ENCODE data around the gene UMODL1. TPM values are rescaled to one million over a fixed set of nuclear protein-coding genes. Genes with fewer than 3 reads are reported as not detected.

The UMODL1 gene
- total RNA-seq, 1 experiment from 2014 or later: 0.20 TPM

- Histone ChIP-seq H3K36me3 (ENCODE audit: control insufficient read depth, insufficient read depth, low read length) (no peaks in the 10 kb centered on the region), H3K4me1 (peaks cover 10% of the 10 kb centered on the region), H3K9me3 (no peaks in the 10 kb centered on the region), H3K4me3 (ENCODE audit: low read depth, low read length) (no peak overlapping the region), H3K27me3 (replicated peaks; ENCODE audit: control insufficient read depth, insufficient read depth, low read length) (no peaks in the 10 kb centered on the region)
- CTCF ChIA-PET: interaction anchor here (1.1 kb wide), 1 partner anchor 35 kb away, joined by 5 read pairs; no protein-coding TSS in a partner anchor
- POLR2A ChIA-PET: no interaction called here
- no peaks in the 10 kb centered on the region for H3K36me3 Mint-ChIP-seq (ENCODE audit: insufficient read depth, unreplicated experiment)
- H3K4me3 Mint-ChIP-seq (ENCODE audit: unreplicated experiment): no peak overlapping the region
- no peak overlapping the region for H3K27ac Mint-ChIP-seq (ENCODE audit: unreplicated experiment)
- no peaks in the 10 kb centered on the region for H3K9me3 Mint-ChIP-seq (ENCODE audit: unreplicated experiment)
- peaks cover 3% of the 10 kb centered on the region for H3K4me1 Mint-ChIP-seq (ENCODE audit: low read depth, unreplicated experiment)
- H3K27me3 Mint-ChIP-seq (ENCODE audit: insufficient read depth, unreplicated experiment): no peaks in the 10 kb centered on the region
- no TSS peak for BruUV-seq (replicated peaks)
- intact Hi-C loops (cut with micrococcal nuclease; ENCODE audit: unreplicated experiment): no loop called here
- DNase-seq: no peak
- TF ChIP-seq CTCF (IDR thresholded peaks at IDR 0.05; ENCODE audit: insufficient read depth in 1 of 2, low read depth in 1 of 2, low read length in 1 of 2, severe bottlenecking in 1 of 2, unreplicated experiment in 1 of 2): no peak
These were observed 11.6 kb downstream of the UMODL1 start for GRCh38 chr21:42082501-42083360.

GRCh38 chr21:42083361-42083690 lies 12.2 kb downstream of the UMODL1 start:
- no peak for DNase-seq
- no peaks in the 10 kb centered on the region for H3K27me3 Mint-ChIP-seq (ENCODE audit: insufficient read depth, unreplicated experiment)
- no peaks in the 10 kb centered on the region for H3K4me1 Mint-ChIP-seq (ENCODE audit: low read depth, unreplicated experiment)
- H3K4me1 ChIP-seq: peaks cover 8% of the 10 kb centered on the region; the same call in 1 of the 2 replicates
- H3K27ac Mint-ChIP-seq (ENCODE audit: unreplicated experiment): no peak overlapping the region
- no peaks in the 10 kb centered on the region for H3K9me3 Mint-ChIP-seq (ENCODE audit: unreplicated experiment)
- TF ChIP-seq CTCF (IDR thresholded peaks at IDR 0.05; ENCODE audit: insufficient read depth in 1 of 2, low read depth in 1 of 2, low read length in 1 of 2, severe bottlenecking in 1 of 2, unreplicated experiment in 1 of 2): no peak
- H3K36me3 ChIP-seq (ENCODE audit: control insufficient read depth, insufficient read depth, low read length): no peaks in the 10 kb centered on the region
- no peaks in the 10 kb centered on the region for H3K9me3 ChIP-seq
- no peaks in the 10 kb centered on the region for H3K27me3 ChIP-seq (replicated peaks; ENCODE audit: control insufficient read depth, insufficient read depth, low read length)
- BruUV-seq (replicated peaks): no TSS peak
- intact Hi-C loops (cut with micrococcal nuclease; ENCODE audit: unreplicated experiment): no loop called here
- ChIA-PET POLR2A (no interaction called here), CTCF (interaction anchor here (1.1 kb wide), 1 partner anchor 34 kb away, joined by 5 read pairs; no protein-coding TSS in a partner anchor)
- no peaks in the 10 kb centered on the region for H3K36me3 Mint-ChIP-seq (ENCODE audit: insufficient read depth, unreplicated experiment)
- no peak overlapping the region for H3K4me3 ChIP-seq (ENCODE audit: low read depth, low read length)
- no peak overlapping the region for H3K4me3 Mint-ChIP-seq (ENCODE audit: unreplicated experiment)

- intact Hi-C loops (cut with micrococcal nuclease; ENCODE audit: unreplicated experiment): no loop called here
- H3K27me3 ChIP-seq (replicated peaks; ENCODE audit: control insufficient read depth, insufficient read depth, low read length): no peaks in the 10 kb centered on the region
- ChIA-PET POLR2A (no interaction called here), CTCF (no interaction called here)
- peaks cover 8% of the 10 kb centered on the region for H3K4me1 ChIP-seq
- DNase-seq: no peak
- H3K36me3 ChIP-seq (ENCODE audit: control insufficient read depth, insufficient read depth, low read length): no peaks in the 10 kb centered on the region
- Mint-ChIP-seq H3K9me3 (ENCODE audit: unreplicated experiment) (no peaks in the 10 kb centered on the region), H3K4me1 (ENCODE audit: low read depth, unreplicated experiment) (peaks cover 6% of the 10 kb centered on the region), H3K27ac (ENCODE audit: unreplicated experiment) (no peak overlapping the region), H3K36me3 (ENCODE audit: insufficient read depth, unreplicated experiment) (no peaks in the 10 kb centered on the region), H3K4me3 (ENCODE audit: unreplicated experiment) (no peak overlapping the region), H3K27me3 (ENCODE audit: insufficient read depth, unreplicated experiment) (no peaks in the 10 kb centered on the region)
- BruUV-seq (replicated peaks): no TSS peak
- no peak overlapping the region for H3K4me3 ChIP-seq (ENCODE audit: low read depth, low read length)
- no peak for TF ChIP-seq CTCF (IDR thresholded peaks at IDR 0.05; ENCODE audit: insufficient read depth in 1 of 2, low read depth in 1 of 2, low read length in 1 of 2, severe bottlenecking in 1 of 2, unreplicated experiment in 1 of 2)
- H3K9me3 ChIP-seq: no peaks in the 10 kb centered on the region
These were observed 13.0 kb downstream of the UMODL1 start for GRCh38 chr21:42084079-42084478.
